ENCODE results near the gene NCOA3.
A peak's percentile ranks its signal among the peaks of the same experiment; 100 is the strongest.
"Not testable (repeated sequence)": the region's sequence is repeated elsewhere in the genome, so short reads cannot be mapped to it uniquely, and the experiment has no call there.

Gene NCOA3

GRCh38 chr20:47501482-47502270, at the start of gene NCOA3:
TSS of gene NCOA3 (plus strand) at chr20:47501887. CDS start at chr20:47622248, 120,361 bp downstream.
- DNase-seq = peak; percentile 93

- DNase-seq = no peak
Measured at GRCh38 chr20:47452736-47453161, 48.9 kb upstream of the NCOA3 start.

- DNase-seq = peak; percentile 41
Measured at GRCh38 chr20:47453167-47453782, 48.4 kb upstream of the NCOA3 start.

GRCh38 chr20:47454298-47455132, 47.2 kb upstream of the NCOA3 start:
- DNase-seq = no peak

GRCh38 chr20:47455133-47456040, 46.3 kb upstream of the NCOA3 start:
- no peak for DNase-seq

- no peak for DNase-seq
Measured at GRCh38 chr20:47456041-47456537, 45.6 kb upstream of the NCOA3 start.

GRCh38 chr20:47456952-47457724, 44.5 kb upstream of the NCOA3 start:
- DNase-seq = no peak

- not testable (repeated sequence) for DNase-seq
Measured at GRCh38 chr20:47458280-47459050, 43.2 kb upstream of the NCOA3 start.

GRCh38 chr20:47459344-47460073, 42.2 kb upstream of the NCOA3 start:
- DNase-seq = no peak

GRCh38 chr20:47460761-47461112, 41.0 kb upstream of the NCOA3 start:
- DNase-seq = not testable (repeated sequence)

GRCh38 chr20:47461120-47461685, 40.5 kb upstream of the NCOA3 start:
- no peak for DNase-seq

GRCh38 chr20:47461906-47462305, 39.8 kb upstream of the NCOA3 start:
- not testable (repeated sequence) for DNase-seq

- DNase-seq = no peak
Measured at GRCh38 chr20:47464380-47465101, 37.1 kb upstream of the NCOA3 start.

GRCh38 chr20:47465335-47466090, 36.2 kb upstream of the NCOA3 start:
- no peak for DNase-seq

- no peak for DNase-seq
Measured at GRCh38 chr20:47466213-47466612, 35.5 kb upstream of the NCOA3 start.

GRCh38 chr20:47466704-47467459, 34.8 kb upstream of the NCOA3 start:
- DNase-seq = no peak

All from activated CD4-positive, CD25-positive, alpha-beta regulatory T cell treated with anti-CD3 and anti-CD28 coated beads, Interleukin-2, amount 50 U/mL, for 72 hours (primary cell).